ENCODE measurements around the gene USP46. TPM values are rescaled to one million over a fixed set of nuclear protein-coding genes. Genes with fewer than 3 reads are reported as not detected.

Gene USP46
- total and polyA plus RNA-seq, 2 experiments from 2014 or later: 17.8 to 34.0 TPM

DNA sequence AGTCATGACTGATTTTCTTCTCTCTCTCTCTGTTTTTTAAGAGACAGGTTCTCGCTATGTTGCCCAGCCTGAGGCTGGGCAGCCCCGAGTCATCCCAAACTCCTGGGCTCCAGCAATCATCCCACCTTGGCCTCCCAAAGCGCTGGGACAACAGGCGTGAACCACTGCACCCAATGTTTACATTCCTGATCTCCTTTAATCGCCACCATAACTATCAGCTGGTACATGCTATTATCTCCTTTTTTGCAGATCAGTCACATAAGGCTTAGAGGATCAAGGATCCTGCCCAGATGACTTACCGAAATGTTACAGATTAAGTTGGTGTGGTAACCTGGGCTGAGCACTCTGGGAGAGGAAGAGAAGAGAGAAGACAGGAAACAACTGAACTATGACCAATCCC lies 1.5 kb upstream of the USP46 start:
- peak overlapping the region; percentile 99 for H3K27ac ChIP-seq
- H3K4me2 ChIP-seq: peak overlapping the region; percentile 89
- H4K20me1 ChIP-seq (ENCODE audit: insufficient read depth, poor library complexity, severe bottlenecking): no peaks in the 10 kb centered on the region
- peak overlapping the region; percentile 99 for H3K4me3 ChIP-seq
- H3K9me3 ChIP-seq (ENCODE audit: low read depth): no peaks in the 10 kb centered on the region
- H3K36me3 ChIP-seq (replicated peaks; ENCODE audit: insufficient read depth, low read depth): no peaks in the 10 kb centered on the region
- TF ChIP-seq, protein P1, sequence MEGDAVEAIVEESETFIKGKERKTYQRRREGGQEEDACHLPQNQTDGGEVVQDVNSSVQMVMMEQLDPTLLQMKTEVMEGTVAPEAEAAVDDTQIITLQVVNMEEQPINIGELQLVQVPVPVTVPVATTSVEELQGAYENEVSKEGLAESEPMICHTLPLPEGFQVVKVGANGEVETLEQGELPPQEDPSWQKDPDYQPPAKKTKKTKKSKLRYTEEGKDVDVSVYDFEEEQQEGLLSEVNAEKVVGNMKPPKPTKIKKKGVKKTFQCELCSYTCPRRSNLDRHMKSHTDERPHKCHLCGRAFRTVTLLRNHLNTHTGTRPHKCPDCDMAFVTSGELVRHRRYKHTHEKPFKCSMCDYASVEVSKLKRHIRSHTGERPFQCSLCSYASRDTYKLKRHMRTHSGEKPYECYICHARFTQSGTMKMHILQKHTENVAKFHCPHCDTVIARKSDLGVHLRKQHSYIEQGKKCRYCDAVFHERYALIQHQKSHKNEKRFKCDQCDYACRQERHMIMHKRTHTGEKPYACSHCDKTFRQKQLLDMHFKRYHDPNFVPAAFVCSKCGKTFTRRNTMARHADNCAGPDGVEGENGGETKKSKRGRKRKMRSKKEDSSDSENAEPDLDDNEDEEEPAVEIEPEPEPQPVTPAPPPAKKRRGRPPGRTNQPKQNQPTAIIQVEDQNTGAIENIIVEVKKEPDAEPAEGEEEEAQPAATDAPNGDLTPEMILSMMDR (IDR thresholded peaks at IDR 0.05; ENCODE audit: poor library complexity): no peak
- TF ChIP-seq EZH2phosphoT487 (IDR thresholded peaks at IDR 0.05; ENCODE audit: low read depth, severe bottlenecking, unreplicated experiment) (no peak), EZH2 (IDR thresholded peaks at IDR 0.05; ENCODE audit: borderline replicate concordance) (no peak)
- H3K4me1 ChIP-seq (ENCODE audit: insufficient read depth): peaks cover 42% of the 10 kb centered on the region
- no peak overlapping the region for H2AFZ ChIP-seq
- no peaks in the 10 kb centered on the region for H3K9me2 ChIP-seq (replicated peaks; ENCODE audit: insufficient read depth)
- 62% methylated on average over 6 of the region's 6 CpGs for WGBS (ENCODE audit: low lambda C conversion rate, missing lambda C conversion rate)
- H3K27me3 ChIP-seq: no peaks in the 10 kb centered on the region
- peaks cover 48% of the 10 kb centered on the region for H3K79me2 ChIP-seq
- peak; percentile 23 for DNase-seq (ENCODE audit: low spot score)

DNA sequence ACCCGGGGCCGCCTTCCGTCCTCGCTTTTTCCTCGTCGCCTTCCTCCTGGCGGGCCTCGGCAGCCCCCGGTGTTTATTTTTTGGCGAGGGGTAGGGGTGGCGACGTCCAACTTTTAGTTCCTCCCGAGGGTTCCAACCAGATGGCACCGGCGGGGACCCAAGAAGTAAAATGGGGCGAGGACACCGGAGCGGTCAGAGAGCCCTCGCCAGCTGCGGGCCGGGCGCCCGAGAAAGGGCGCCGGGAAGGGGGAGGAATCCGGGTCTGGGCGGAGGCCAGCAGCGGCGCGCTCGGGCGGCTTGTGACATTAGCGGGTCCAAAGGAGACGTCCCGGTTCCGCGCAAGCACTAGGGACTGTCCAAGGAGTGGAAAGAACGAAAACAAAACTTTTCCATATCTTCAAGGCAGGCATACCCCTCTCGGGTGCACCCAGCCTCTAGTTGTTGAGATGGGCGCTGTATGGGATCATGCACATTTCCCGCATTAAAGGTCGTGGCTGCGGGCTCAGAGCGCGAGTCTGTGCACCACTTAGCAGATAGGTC lies 691 bp upstream of the USP46 start:
- Histone ChIP-seq H3K27ac (peak overlapping the region; percentile 99), H3K9me3 (ENCODE audit: low read depth) (no peaks in the 10 kb centered on the region), H3K27me3 (no peaks in the 10 kb centered on the region), H3K9me2 (replicated peaks; ENCODE audit: insufficient read depth) (no peaks in the 10 kb centered on the region), H3K4me3 (peak overlapping the region; percentile 99), H2AFZ (peak overlapping the region; percentile 89), H3K4me2 (peak overlapping the region; percentile 89), H4K20me1 (ENCODE audit: insufficient read depth, poor library complexity, severe bottlenecking) (no peaks in the 10 kb centered on the region), H3K4me1 (ENCODE audit: insufficient read depth) (peaks cover 51% of the 10 kb centered on the region), H3K36me3 (replicated peaks; ENCODE audit: insufficient read depth, low read depth) (no peaks in the 10 kb centered on the region), H3K79me2 (peaks cover 57% of the 10 kb centered on the region)
- peak; percentile 74 for DNase-seq (ENCODE audit: low spot score)
- WGBS (ENCODE audit: low lambda C conversion rate, missing lambda C conversion rate): under 1% methylated on average over 41 of the region's 45 CpGs
- no peak for TF ChIP-seq EZH2phosphoT487 (IDR thresholded peaks at IDR 0.05; ENCODE audit: low read depth, severe bottlenecking, unreplicated experiment)
- TF ChIP-seq EZH2 (IDR thresholded peaks at IDR 0.05; ENCODE audit: borderline replicate concordance): no peak
- TF ChIP-seq, protein P1 (IDR thresholded peaks at IDR 0.05; ENCODE audit: poor library complexity): no peak

DNA sequence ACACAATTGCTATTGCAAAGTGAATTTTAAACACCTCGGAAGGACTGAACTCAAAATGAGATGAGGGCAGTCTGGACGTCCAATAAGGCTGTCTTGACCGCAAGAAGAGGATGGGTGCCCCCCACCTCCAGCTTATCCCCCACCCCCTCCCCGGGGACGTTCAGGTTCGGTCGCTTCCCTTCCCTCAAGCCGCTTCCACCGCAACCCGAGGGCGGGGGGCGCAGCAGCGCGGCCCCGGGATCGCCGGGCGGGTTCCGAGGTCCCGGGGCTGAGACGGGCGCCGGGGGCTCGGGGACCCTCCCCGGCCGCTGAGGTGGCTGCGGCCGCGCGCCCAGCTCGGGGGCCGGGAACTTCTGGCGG lies 480 bp downstream of the USP46 start:
- Histone ChIP-seq H3K27ac (peak overlapping the region; percentile 99), H3K4me1 (ENCODE audit: insufficient read depth) (peaks cover 52% of the 10 kb centered on the region)
- DNase-seq (ENCODE audit: low spot score): no peak

More for the DNA sequence above, 480 bp downstream of the USP46 start:
- Histone ChIP-seq H3K79me2 (peaks cover 67% of the 10 kb centered on the region), H4K20me1 (ENCODE audit: insufficient read depth, poor library complexity, severe bottlenecking) (no peaks in the 10 kb centered on the region), H3K27me3 (no peaks in the 10 kb centered on the region), H3K4me3 (peak overlapping the region; percentile 99), H3K4me2 (peak overlapping the region; percentile 95), H3K9me2 (replicated peaks; ENCODE audit: insufficient read depth) (no peaks in the 10 kb centered on the region), H3K36me3 (replicated peaks; ENCODE audit: insufficient read depth, low read depth) (no peaks in the 10 kb centered on the region), H2AFZ (peak overlapping the region; percentile 98), H3K9me3 (ENCODE audit: low read depth) (no peaks in the 10 kb centered on the region)
- 1% methylated on average over 7 of the region's 33 CpGs for WGBS (ENCODE audit: low lambda C conversion rate, missing lambda C conversion rate)
- TF ChIP-seq, protein P1 (IDR thresholded peaks at IDR 0.05; ENCODE audit: poor library complexity): no peak
- no peak for TF ChIP-seq EZH2phosphoT487 (IDR thresholded peaks at IDR 0.05; ENCODE audit: low read depth, severe bottlenecking, unreplicated experiment)
- no peak for TF ChIP-seq EZH2 (IDR thresholded peaks at IDR 0.05; ENCODE audit: borderline replicate concordance)

Measured in hepatocyte (in vitro differentiated cells).